ENCODE data around the gene SLX4IP.

DNA sequence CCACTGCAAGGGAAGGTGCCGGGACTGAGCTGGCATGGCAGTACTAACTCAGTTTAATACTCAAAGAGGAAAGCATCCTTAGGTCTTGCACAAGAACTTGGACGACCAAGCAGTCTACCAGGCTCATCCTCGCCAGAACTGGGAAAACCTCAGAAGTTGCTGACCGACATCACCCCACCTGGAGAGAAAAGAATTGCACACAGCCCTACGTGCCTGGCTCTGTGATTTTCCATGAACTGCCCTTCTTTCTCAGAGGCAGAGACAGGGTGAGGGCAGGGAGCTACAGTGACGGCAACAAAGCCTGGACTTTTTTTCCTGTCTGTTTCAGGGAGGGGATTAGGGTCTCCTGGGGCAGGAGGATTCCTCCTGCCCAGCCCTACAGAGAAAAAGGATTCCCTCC is 230.7 kb downstream of the SLX4IP start:
- TF ChIP-seq, protein P1, sequence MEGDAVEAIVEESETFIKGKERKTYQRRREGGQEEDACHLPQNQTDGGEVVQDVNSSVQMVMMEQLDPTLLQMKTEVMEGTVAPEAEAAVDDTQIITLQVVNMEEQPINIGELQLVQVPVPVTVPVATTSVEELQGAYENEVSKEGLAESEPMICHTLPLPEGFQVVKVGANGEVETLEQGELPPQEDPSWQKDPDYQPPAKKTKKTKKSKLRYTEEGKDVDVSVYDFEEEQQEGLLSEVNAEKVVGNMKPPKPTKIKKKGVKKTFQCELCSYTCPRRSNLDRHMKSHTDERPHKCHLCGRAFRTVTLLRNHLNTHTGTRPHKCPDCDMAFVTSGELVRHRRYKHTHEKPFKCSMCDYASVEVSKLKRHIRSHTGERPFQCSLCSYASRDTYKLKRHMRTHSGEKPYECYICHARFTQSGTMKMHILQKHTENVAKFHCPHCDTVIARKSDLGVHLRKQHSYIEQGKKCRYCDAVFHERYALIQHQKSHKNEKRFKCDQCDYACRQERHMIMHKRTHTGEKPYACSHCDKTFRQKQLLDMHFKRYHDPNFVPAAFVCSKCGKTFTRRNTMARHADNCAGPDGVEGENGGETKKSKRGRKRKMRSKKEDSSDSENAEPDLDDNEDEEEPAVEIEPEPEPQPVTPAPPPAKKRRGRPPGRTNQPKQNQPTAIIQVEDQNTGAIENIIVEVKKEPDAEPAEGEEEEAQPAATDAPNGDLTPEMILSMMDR (IDR thresholded peaks at IDR 0.05): peak in 1 of 4 experiments; percentile 18
- TF ChIP-seq POLR2A (IDR thresholded peaks at IDR 0.05) (no peak), POLR2AphosphoS5 (IDR thresholded peaks at IDR 0.05) (peak; percentile 45)

All from prostate gland (tissue), 2 donors.